Measurements from ENCODE around the gene FUT8.

The FUT8 gene

DNA sequence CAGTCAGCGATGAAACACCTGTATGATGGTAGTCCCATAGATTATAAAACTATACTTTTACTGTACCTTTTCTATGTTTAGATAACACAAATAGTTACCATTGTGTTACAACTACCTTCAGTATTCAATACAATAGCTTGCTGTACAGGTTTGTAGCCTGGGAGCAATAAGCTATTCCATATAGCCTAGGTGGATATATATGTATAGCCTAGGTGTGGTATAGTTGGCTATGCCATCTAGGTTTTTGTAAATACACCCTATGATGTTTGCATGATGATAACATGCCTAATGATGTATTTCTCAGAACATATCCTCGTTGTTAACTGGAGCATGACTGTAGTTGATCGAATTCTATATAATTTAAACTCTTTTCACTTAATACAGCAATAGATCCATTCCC lies 316.1 kb downstream of the FUT8 start:
- no peak for DNase-seq

DNA sequence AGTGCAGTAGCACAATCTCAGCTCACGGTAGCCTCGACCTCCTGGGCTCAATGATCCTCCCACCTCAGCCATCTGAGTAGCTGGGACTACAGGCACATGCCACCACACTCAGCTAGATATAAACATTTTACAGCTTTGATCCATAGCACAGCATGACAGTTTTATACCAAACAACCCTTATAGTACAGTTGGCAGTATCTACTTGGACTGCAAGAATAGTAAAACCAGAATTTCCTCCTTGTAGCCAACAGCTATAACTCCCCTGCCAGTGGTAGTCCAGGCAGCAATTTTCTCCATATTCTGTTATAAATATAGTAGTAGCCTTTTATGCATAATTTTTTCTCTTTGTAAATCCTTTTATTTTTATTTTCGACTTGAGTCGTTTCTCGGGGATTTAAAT lies 317.0 kb downstream of the FUT8 start:
- DNase-seq, result no peak

DNA sequence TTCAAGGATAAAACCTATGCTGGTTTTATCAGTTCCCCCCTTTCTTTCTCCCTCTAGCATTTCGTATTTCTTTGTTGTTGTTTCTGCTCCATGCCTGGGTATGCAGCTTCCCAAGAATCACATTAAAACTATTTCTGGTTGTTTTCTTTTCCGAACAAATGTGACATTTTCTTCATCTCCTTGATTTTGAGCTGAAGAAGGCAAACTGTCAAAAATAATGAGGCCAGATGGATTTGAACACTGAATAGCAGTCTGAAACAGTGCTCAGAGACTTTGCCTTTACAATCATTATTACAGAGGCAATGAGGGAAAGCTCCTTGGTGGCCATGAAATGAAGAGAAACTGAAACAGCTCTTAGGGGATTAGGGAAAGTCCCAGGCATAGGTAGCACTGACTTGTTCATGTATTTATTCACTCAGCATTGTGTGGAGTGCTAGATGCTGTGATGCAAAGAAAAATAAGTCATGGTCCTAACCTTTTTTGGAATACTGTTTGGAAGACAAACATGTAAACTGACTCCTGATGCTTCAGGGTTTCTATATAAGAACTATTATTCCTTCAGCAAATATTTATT lies 319.5 kb downstream of the FUT8 start:
- DNase-seq, result no peak

DNA sequence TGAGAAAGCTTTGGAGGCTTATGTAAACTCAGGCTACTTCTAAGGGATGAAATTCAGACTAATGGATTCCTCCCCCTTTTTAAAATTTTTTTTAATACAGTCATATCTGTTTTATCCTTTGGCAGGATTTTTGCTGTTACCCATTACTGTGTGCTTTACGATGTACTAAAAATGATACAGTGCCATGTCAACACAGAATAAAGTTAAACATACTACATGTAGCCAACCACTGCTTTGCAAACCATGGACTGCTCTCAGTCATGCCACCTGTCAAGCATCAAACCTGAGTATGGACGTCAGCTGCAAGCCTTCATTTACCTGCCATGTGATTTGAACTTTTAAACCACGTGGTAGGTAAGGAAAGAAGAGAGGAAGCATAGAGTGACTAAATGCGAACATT lies 325.8 kb downstream of the FUT8 start:
- DNase-seq, result no peak

DNA sequence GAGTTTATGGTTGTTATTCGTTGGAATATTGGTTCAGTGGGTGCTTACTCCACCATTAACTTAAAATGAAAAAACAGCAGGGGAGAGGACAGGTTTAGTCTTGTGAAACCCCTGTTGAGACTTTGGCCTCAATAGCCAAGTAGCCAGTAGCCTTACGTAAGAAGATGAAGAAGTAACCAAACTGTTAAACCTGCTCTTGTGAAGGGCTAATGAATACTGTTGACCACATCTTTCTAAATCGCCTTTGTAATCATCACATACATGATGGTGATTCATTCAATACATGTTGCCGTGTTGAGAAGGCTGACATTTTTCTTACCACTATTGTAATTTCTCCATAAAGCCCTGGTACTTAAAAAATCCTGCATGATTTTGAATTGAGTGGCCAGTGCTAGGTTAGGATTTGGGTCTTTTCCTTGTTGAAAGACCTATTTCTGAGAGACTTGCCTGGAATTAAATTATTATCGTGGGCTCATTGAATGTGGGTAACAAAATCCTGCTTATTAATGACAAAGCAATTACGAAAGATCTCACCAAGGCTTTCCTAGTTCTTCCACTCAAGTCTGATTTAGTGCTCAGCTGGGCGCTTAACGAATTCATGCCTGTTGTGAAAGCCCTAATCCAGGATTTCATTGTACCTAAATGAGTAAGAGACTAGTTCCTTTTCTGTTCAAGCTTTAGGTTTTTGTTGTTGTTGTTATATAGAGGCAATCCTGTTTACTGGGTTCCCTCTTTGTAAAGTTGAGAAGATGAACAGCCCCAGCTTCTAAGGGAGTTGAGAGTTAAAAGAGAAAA lies 333.1 kb downstream of the FUT8 start:
- DNase-seq, result no peak

DNA sequence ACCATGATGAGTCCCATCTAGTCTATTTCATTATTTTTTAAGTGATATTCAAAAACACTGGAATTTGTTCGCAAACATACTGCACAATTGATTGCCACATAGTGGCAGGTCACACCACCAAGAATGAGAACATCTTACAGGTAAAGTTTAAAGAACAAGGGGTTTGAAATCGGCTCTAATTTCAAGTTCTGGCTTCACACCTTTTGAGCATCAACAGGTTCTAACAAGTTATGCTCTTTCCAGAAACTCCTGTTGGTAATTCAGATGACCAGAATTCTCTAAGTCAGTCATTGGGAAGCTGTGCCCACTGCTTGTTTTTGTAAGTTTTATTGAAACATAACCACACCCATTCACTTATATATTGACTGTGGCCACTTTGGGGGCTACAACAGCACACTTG lies 336.3 kb downstream of the FUT8 start:
- no peak for DNase-seq

DNA sequence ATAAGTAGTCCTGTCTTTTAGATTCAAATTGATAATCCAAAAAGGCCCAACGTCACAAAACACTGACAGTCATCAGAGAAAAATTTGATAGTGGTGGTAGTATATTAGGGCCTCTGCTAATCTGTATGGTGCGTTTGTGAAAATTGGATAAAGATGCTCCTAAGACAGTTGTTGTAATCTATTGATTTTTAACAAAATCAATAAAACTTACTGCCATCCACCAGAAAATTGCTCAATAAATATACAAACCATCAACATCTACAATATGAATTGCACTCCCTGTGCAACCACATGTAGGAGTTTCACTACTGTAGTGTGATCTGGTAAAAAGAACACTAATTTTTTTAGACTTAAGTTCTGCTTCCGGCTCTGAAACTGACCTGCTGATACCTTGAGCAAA lies 336.8 kb downstream of the FUT8 start:
- no peak for DNase-seq

DNA sequence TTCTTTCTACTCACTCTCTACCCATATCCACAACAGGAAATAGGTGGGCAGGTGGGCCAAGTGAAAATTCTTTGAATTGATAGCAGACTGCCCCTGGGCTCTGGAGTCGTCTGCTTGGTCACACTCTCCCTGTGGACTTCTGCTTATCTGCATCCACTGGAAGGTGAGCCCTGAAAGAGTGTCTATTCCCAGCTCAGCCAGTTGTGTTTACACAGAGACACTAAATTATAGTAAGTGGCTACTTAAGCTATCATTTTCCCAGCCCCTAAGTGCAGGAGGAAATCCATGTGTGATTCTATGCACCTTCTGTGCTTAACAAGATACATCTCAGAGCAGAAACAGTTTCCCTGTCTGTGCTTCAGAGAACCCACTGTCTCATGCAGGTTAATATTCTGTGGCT lies 338.4 kb downstream of the FUT8 start:
- no peak for DNase-seq

DNA sequence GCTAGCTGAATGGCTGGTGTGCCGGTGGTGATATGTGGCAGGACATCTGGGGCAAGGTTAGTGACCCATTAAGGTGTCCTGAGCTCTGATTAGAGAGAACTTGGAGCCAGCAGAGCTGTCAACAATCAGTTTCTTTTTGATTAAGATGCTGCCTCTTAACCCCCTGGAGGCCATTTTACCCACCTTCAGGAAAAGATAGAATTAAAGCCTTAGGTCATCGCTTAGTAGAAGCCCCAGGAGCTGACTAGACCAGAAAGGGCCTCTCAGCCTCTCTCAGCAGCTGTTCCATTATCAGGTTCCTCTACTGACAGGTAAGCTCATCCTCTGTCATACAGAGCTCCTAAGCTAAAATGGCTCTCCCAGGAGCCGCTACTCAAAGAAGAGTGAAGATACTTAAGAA lies 339.0 kb downstream of the FUT8 start:
- no peak for DNase-seq

DNA sequence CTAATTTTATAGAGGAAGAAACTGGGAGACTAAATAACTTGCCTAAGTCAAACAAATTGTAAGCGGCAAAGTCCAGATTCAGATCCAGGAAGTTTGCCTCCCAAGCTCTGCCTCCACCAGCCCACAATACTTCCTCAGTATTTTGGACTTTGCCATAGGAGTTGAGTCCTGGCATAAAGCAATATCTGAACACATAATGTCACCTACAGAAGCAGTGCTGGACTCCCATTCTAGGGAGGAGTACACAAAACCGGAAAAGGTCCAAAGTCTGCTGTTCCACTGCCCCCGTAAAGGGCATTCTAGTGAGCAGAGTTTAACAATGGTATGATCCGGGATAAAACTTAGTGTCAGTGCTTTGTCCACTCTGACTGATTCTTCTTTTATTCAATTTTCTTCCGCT lies 340.5 kb downstream of the FUT8 start:
- no peak for DNase-seq

DNA sequence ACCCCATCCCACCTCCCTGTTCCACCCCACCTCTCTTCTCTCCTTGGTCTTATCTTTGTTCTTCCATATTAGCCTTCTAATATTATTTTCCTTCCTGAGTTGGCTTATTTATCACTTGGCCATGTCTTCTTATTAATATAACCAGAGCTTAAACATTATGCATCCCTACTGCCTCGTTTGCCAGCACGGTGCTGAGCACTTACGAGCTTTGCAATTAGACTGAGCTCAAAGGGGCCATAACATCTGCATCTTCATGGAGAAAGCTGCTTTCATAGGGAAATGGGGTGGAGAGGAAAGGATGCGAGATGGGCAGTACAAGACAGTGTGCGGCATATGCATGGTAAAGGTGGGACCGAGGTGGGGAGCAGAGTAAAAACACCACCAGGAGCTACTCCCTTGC lies 342.8 kb downstream of the FUT8 start:
- DNase-seq, result no peak

DNA sequence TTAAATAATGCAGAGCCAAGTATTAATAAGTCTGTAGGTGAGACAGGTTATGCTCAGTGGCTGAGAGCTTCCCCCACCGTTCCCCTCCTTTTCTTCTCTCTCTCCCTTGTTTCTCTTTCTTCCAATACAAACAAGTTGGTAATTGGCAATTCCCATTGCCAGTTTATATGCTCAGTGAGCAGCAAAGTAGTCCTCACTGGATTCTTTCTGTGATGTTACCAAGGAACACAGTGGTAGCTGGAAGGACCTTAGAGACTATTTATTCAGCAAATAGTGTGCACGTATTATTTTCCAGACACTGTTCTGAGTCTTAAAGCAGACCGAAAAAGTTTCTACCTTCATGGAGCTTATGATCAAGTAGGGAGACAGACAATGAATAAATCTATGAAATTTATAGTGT lies 344.4 kb downstream of the FUT8 start:
- no peak for DNase-seq

DNA sequence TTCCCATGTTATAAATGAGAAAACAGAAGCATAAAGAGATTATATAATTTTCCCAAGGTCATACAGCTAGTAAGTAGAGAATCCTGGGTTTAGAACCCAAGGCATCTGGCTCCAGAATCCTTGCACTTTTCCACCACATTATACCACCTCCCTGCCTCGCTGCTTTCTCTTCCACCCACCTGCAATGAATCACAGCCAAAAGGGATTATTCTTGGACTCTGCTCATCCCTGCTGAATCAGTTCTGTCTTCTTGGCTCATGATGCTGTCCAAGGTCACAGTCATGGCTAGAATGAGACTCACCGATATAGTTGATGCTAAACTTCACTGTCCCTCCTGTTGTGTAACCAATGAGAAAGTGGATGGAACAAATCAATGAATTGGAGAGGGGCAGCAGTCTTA lies 356.6 kb downstream of the FUT8 start:
- no peak for DNase-seq

DNA sequence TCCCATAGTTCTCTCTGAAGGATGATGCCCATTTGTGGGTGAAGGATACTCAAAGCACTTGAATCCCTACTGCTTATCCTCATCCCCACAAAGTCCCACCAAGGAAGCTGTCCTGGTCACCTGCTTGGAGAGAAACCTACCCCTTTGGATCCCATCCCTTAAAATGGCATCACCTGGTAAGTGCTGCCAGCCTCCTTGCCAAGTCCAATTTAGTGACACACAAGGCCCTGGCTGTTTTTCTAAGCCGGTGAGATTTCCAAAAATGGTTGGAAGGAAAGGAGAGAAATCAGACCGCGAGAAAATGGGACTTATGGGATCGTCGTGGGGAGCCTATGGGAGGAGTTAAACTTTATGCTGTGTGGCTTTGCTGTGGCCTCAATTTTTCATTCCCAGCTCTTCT lies 358.2 kb downstream of the FUT8 start:
- DNase-seq, result no peak

DNA sequence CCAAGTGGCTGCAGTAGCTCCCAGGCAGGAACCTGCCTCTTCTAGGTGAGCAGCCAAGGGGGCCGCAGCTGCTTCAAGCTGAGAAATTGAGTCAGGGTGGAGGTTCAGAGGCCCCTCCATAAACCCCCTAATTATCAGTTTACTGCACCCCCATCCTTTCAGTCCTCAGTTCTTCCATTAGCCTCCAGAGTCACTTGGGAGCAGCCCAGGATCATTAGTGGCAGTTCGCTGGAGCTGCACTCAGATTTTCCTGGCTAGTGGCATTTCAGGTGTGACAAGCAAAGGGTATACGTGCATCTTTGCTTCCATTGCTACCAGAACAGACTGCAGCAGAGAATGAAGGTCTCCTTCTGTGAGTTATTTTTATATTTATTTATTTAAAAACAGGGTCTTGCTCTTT lies 358.7 kb downstream of the FUT8 start:
- DNase-seq, result no peak

DNA sequence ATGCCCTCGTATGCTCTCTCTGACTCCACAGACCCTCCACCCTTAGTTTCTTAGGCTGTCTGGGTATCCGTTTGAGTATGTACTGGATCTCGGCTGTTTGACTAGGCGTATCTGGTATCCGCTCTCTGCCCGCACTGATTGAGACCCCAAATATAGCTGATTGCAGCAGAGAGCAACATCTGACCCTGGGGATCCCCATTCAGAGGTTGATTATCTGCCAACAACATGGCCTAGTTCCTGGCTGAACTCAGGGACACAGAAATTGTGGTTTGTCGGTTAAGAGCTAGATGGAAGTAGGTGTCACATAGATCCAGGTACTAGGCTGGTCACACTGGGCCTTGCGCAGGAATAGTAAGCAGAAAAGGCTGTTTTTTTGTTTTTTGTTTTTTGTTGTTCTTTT lies 359.9 kb downstream of the FUT8 start:
- DNase-seq, result no peak

DNA sequence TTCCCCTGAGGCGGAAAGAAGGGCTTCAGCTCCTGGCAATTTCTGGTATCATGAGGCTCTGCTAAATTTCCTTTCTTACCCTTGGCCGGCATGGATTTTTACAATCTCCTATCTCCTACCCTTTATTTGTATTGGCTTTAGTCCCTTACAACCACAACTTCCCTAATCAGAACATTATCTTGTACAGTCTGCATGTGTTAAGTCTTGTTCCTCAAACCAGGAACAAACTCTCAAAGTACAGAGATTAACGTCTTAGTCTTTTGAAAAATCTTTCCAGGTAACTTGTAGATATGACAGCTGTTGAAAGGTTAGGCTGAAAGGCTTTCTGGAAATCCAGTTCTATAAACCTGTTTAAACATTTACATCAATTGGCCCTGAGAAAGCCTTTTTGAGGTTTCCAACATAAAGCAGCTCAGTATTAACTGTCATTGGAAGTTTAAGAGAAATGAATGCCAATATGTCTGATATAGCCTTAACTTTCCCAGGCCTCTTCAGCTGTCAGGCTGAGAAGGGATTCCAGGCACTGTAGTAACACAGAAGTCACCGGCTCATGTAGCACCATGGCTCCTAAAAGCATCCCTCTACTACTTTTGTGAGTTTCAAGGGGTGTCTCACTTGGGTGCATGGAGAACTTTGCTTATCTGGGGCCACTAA lies 360.5 kb downstream of the FUT8 start:
- DNase-seq, result no peak

DNA sequence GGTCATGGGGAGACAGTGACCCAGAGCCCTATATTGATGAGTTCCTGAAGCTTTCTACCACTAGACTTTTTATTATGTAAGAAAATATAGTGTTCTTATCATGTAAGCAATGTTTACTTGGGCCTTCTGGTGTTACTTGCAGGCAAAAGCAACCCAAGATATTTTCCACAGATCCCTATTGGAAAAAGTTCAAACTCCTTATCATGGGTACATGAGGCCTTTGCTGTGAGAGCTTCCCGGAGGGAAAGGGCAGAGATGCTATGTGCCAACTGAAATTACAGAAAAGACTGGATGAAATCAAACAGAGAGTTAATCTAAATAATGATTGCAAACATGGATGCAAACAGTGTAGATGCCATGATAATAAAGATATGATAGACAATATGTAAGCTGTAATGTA lies 361.5 kb downstream of the FUT8 start:
- DNase-seq, result no peak

DNA sequence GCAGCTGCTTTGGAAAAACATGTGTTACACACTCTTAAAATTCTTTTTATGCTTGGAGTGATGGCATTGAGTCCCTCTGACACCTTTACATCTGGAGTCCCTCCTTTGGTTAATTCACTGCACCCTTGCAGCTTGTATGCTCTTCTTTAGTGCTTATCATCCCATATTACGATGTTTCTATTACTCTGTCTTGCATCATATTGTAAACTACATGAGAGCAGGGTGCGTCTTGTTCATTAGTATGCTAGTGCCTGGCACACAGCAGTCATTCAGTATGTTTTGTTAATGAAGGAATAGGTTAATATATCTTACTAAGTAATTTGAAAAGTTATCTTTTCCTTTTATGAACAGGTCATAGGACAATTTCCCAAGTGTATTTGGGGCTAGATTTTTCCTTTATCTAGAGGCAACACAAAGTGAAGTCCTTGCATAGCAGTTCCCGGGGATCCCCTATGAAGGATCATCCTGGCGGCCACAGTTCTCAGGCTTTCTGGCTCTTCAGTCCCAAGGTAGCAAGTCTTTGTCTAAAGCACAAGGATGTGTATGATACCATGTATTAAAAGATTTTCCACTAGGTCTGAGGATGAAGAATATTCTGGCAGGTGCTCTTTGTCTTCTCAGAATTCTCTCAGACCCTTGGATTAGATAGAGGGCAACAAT lies 363.8 kb downstream of the FUT8 start:
- DNase-seq, result no peak

DNA sequence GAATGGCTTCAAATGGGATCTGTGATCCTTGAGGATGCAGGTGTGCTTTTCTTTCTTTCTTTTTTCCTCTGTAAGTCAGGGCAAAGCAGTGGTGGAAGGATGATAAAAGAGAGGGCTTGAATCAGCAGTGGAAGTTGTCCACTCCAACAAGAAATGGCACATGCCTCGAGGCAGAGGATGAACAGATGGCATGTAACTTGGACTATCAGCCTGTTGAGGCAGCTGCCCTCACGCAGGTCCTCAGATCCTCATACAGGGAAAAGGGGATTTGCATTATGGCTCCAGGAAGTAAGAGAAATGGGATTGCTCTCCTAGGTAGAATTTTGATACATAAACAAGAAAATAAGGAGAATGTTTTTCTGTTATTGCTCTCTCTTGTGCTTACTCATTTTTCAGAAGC lies 368.0 kb downstream of the FUT8 start:
- no peak for DNase-seq

DNA sequence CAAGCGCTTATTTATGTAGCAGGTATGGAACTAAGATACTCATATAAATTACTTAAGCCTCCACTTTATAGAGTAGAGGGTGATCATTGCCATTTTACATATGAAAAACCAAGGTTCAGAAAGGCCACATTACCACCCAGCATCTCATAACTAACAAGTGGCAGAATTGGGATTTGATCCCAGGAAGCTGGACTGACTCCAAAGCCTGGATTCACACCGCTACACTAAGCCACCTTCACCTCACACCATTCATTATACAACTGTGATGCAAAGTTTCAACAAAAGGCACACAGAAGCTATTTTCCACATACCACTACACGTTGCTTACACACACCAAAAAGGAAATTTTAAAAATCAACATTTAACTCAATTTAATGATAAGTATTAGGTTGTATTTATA lies 370.6 kb downstream of the FUT8 start:
- no peak for DNase-seq

DNA sequence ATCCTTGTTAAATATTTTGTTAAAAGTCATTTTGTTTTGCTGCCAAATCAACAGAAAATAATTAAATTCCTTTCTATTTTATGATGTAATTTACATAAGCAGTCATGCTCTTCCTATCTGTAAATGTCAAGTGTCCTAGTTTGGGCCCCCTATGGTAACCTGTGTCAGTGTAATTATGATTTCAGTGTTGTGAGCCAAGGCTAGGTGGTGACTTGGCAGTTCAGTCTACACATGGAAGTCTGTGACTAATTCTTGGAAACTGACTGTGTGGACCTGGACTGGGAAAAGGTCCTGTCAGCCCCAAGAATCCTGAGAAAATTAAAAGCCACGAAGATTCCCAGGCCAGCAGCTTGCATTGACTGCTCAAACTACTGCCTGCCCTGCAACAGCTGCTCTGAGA lies 371.0 kb downstream of the FUT8 start:
- DNase-seq, result no peak

DNA sequence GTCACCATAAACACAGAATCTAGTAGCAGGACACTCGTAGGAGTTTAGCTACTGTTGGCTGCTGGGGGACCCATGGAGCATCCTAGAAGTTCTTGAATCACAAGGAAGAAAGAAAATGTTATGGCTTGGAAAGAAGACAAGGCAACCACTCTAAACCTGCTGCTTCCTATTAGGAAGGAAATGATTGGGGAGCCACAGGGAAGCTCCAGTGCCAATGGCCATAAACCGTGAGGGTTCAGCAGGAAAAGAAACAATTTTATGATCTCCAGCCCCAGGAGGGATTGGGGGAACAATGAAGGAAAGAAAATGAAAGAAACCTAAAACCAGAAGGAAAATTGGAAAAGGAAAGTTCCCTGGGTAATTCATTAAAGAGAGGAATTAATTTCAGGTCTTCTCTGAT lies 372.0 kb downstream of the FUT8 start:
- no peak for DNase-seq

DNA sequence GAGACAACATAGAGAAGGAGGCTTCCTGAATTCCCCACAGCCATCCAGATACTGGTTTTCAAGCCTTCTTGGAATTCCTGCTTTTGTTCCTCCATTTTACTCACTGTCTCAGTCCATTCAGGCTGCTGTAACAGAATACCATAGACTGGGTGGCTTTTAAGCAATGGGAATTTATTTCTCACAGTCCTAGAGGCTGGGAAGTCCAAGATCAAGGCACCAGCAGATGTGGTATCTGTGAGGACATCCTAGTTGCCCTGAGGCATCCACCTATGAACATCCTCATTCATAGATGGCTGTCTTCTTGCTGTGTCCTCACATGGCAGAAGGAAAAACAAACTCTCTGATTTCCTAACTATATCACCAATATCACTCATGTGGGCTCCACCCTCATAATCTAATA lies 374.9 kb downstream of the FUT8 start:
- DNase-seq, result no peak
